Fibroblast of skin of scalp (primary cell): Measurements from ENCODE around the gene PLEKHA6.
A peak's percentile ranks its signal among the peaks of the same experiment; 100 is the strongest.
"Not testable (repeated sequence)": the region's sequence is repeated elsewhere in the genome, so short reads cannot be mapped to it uniquely, and the experiment has no call there.

Experiments used
- DNase-seq: peaks from one replicate; pipeline ENCODE4 v3.0.0-alpha.2; 2013

PLEKHA6 gene

GRCh38 chr1:204336421-204337035 is 23.2 kb downstream of the PLEKHA6 start:
- no peak for DNase-seq

- DNase-seq = no peak
Measured at GRCh38 chr1:204335533-204335932, 24.2 kb downstream of the PLEKHA6 start.

GRCh38 chr1:204335085-204335484 is 24.6 kb downstream of the PLEKHA6 start:
- DNase-seq = peak; percentile 41

- no peak for DNase-seq
Measured at GRCh38 chr1:204334455-204334854, 25.3 kb downstream of the PLEKHA6 start.

- DNase-seq = no peak
Measured at GRCh38 chr1:204333427-204333826, 26.3 kb downstream of the PLEKHA6 start.

GRCh38 chr1:204331847-204332487 is 27.8 kb downstream of the PLEKHA6 start:
- no peak for DNase-seq

GRCh38 chr1:204331275-204331674 is 28.5 kb downstream of the PLEKHA6 start:
- DNase-seq = no peak

GRCh38 chr1:204327870-204328269 is 31.9 kb downstream of the PLEKHA6 start:
- not testable (repeated sequence) for DNase-seq

- no peak for DNase-seq
Measured at GRCh38 chr1:204327359-204327758, 32.4 kb downstream of the PLEKHA6 start.

GRCh38 chr1:204326771-204327300 is 32.9 kb downstream of the PLEKHA6 start:
- DNase-seq = no peak

GRCh38 chr1:204325944-204326343 is 33.8 kb downstream of the PLEKHA6 start:
- no peak for DNase-seq

- peak; percentile 25 for DNase-seq
Measured at GRCh38 chr1:204323887-204324286, 35.8 kb downstream of the PLEKHA6 start.

GRCh38 chr1:204322339-204322868 is 37.3 kb downstream of the PLEKHA6 start:
- no peak for DNase-seq

- peak; percentile 20 for DNase-seq
Measured at GRCh38 chr1:204321665-204322064, 38.1 kb downstream of the PLEKHA6 start.

GRCh38 chr1:204321051-204321450 is 38.7 kb downstream of the PLEKHA6 start:
- no peak for DNase-seq

- DNase-seq = peak; percentile 74
Measured at GRCh38 chr1:204320382-204320804, 39.3 kb downstream of the PLEKHA6 start.

- peak; percentile 77 for DNase-seq
Measured at GRCh38 chr1:204319462-204319861, 40.3 kb downstream of the PLEKHA6 start.

GRCh38 chr1:204319027-204319426 is 40.7 kb downstream of the PLEKHA6 start:
- DNase-seq = no peak

- DNase-seq = no peak
Measured at GRCh38 chr1:204318324-204318723, 41.4 kb downstream of the PLEKHA6 start.

GRCh38 chr1:204317170-204317569 is 42.6 kb downstream of the PLEKHA6 start:
- DNase-seq = no peak

GRCh38 chr1:204316164-204316563 is 43.6 kb downstream of the PLEKHA6 start:
- DNase-seq = no peak

GRCh38 chr1:204314893-204315658 is 44.7 kb downstream of the PLEKHA6 start:
- DNase-seq = no peak
